ENCODE results near the gene BTN3A1. TPM values are rescaled to one million over a fixed set of nuclear protein-coding genes. Genes with fewer than 3 reads are reported as not detected.

Gene BTN3A1
- total RNA-seq, 4 donors from 2014 or later, result 2.5 to 3.5 (median 3.1) TPM

- DNase-seq (no peak), ATAC-seq (no peak)
- no peaks in the 10 kb centered on the region for H3K9me3 ChIP-seq
- peaks cover 0 to 6% of the 10 kb centered on the region in 2 donors for H3K4me1 ChIP-seq
- peak overlapping the region; percentile 60 to 84 (median 74) for H3K27ac ChIP-seq
- intact Hi-C loops (cut with DNase I; ENCODE audit: low total_unique reads), result no loop called here
- no peaks in the 10 kb centered on the region for H3K36me3 ChIP-seq
- in situ Hi-C loops (cut with MboI; ENCODE audit: low sequenced_read_pairs in 4 of 4), result no loop called here
- no peaks in the 10 kb centered on the region for H3K27me3 ChIP-seq
- TF ChIP-seq CTCF (IDR thresholded peaks at IDR 0.05 in 4 of 5, conservative IDR thresholded peaks at IDR 0.05 in 1 of 5), result no peak
- TF ChIP-seq POLR2A (IDR thresholded peaks at IDR 0.05), result no peak
- H3K4me3 ChIP-seq, result peak overlapping the region; percentile 46 to 60 (median 58)
These were observed 38.9 kb downstream of the BTN3A1 start for GRCh38 chr6:26440977-26441358.

GRCh38 chr6:26441977-26442376 is 39.9 kb downstream of the BTN3A1 start:
- H3K4me3 ChIP-seq, result peak overlapping the region in 1 of 4 donors; percentile 57
- intact Hi-C loops (cut with DNase I; ENCODE audit: low total_unique reads) (no loop called here), in situ Hi-C loops (cut with MboI; ENCODE audit: low sequenced_read_pairs in 4 of 4) (no loop called here)
- no peak for DNase-seq
- H3K9me3 ChIP-seq, result no peaks in the 10 kb centered on the region
- no peaks in the 10 kb centered on the region for H3K36me3 ChIP-seq
- peaks cover 0 to 6% of the 10 kb centered on the region in 2 donors for H3K4me1 ChIP-seq
- TF ChIP-seq CTCF (IDR thresholded peaks at IDR 0.05 in 4 of 5, conservative IDR thresholded peaks at IDR 0.05 in 1 of 5) (no peak), POLR2A (IDR thresholded peaks at IDR 0.05) (no peak)
- no peak overlapping the region for H3K27ac ChIP-seq
- no peaks in the 10 kb centered on the region for H3K27me3 ChIP-seq
- no peak for ATAC-seq

- Histone ChIP-seq H3K4me1 (no peaks in the 10 kb centered on the region), H3K27me3 (no peaks in the 10 kb centered on the region), H3K27ac (no peak overlapping the region), H3K36me3 (no peaks in the 10 kb centered on the region), H3K9me3 (no peaks in the 10 kb centered on the region), H3K4me3 (no peak overlapping the region)
- no peak for DNase-seq
- in situ Hi-C loops (cut with MboI; ENCODE audit: low sequenced_read_pairs in 4 of 4) (no loop called here), intact Hi-C loops (cut with DNase I; ENCODE audit: low total_unique reads) (no loop called here)
- TF ChIP-seq CTCF (IDR thresholded peaks at IDR 0.05 in 4 of 5, conservative IDR thresholded peaks at IDR 0.05 in 1 of 5), result no peak
- TF ChIP-seq POLR2A (IDR thresholded peaks at IDR 0.05), result no peak
- no peak for ATAC-seq
These were observed 44.0 kb downstream of the BTN3A1 start for GRCh38 chr6:26445934-26446667.

GRCh38 chr6:26447257-26447656 is 45.2 kb downstream of the BTN3A1 start:
- TF ChIP-seq POLR2A (IDR thresholded peaks at IDR 0.05) (no peak), CTCF (IDR thresholded peaks at IDR 0.05 in 4 of 5, conservative IDR thresholded peaks at IDR 0.05 in 1 of 5) (no peak)
- H3K9me3 ChIP-seq, result no peaks in the 10 kb centered on the region
- intact Hi-C loops (cut with DNase I; ENCODE audit: low total_unique reads) (no loop called here), in situ Hi-C loops (cut with MboI; ENCODE audit: low sequenced_read_pairs in 4 of 4) (no loop called here)
- H3K27me3 ChIP-seq, result no peaks in the 10 kb centered on the region
- H3K4me1 ChIP-seq, result no peaks in the 10 kb centered on the region
- DNase-seq (no peak), ATAC-seq (no peak)
- no peaks in the 10 kb centered on the region for H3K36me3 ChIP-seq
- H3K4me3 ChIP-seq, result no peak overlapping the region
- H3K27ac ChIP-seq, result no peak overlapping the region

GRCh38 chr6:26450240-26450639 is 48.2 kb downstream of the BTN3A1 start:
- no peaks in the 10 kb centered on the region for H3K36me3 ChIP-seq
- intact Hi-C loops (cut with DNase I; ENCODE audit: low total_unique reads), result no loop called here
- no peak for ATAC-seq

More at GRCh38 chr6:26450240-26450639, 48.2 kb downstream of the BTN3A1 start:
- Histone ChIP-seq H3K27ac (no peak overlapping the region), H3K27me3 (no peaks in the 10 kb centered on the region), H3K4me3 (no peak overlapping the region), H3K4me1 (no peaks in the 10 kb centered on the region), H3K9me3 (no peaks in the 10 kb centered on the region)
- TF ChIP-seq POLR2A (IDR thresholded peaks at IDR 0.05), result no peak
- DNase-seq, result no peak
- in situ Hi-C loops (cut with MboI; ENCODE audit: low sequenced_read_pairs in 4 of 4), result no loop called here
